ENCODE measurements around the gene PPP1R15B. TPM values are rescaled to one million over a fixed set of nuclear protein-coding genes. Genes with fewer than 3 reads are reported as not detected.

PPP1R15B gene
- polyA plus RNA-seq, 1 experiment, result 24.6 TPM

GRCh38 chr1:204396015-204396583, 15.5 kb downstream of the PPP1R15B start:
- TF ChIP-seq CTCF (IDR thresholded peaks at IDR 0.05; ENCODE audit: insufficient read depth, low read depth, low read length), result no peak
- DNase-seq (ENCODE audit: low read depth), result no peak
- Histone ChIP-seq H3K36me3 (ENCODE audit: control insufficient read depth, insufficient read depth, low read length) (no peaks in the 10 kb centered on the region; the same call in 1 of the 2 replicates), H3K4me3 (ENCODE audit: low read depth, low read length) (no peak overlapping the region), H3K27me3 (ENCODE audit: control insufficient read depth, insufficient read depth, low read length) (no peaks in the 10 kb centered on the region)
- POLR2A ChIA-PET, result interaction anchor here (0.6 kb wide), 1 partner anchor 11 kb away, joined by 8 read pairs; no protein-coding TSS in a partner anchor
- CTCF ChIA-PET, result interaction anchor here (1.0 to 7.2 kb wide), 4 partner anchors 13 to 234 kb away, joined by 3 to 59 read pairs (median 8); no protein-coding TSS in a partner anchor

DNA sequence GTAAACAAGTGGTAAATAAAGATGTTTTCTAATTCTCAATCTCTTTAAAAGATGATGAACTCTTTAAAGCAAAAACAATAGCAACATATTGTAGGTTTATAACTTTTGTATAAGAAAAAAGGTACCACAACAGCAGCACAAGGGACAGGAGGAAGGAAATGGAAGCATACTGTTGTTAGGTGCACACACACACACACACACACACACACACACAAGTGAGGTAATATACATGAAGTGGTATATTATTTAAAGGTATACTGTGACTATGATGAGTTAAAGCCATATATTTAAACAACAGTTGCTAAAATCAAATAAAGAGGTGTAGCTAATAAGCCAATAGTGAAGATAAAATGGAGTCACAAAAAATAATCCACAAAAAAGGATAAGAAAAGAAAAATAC, 20.0 kb downstream of the PPP1R15B start:
- no peak for TF ChIP-seq CTCF (IDR thresholded peaks at IDR 0.05; ENCODE audit: insufficient read depth, low read depth, low read length)
- no peak for DNase-seq (ENCODE audit: low read depth)
- CTCF ChIA-PET, result interaction anchor here (0.6 to 1.3 kb wide), 2 partner anchors 74 to 520 kb away, joined by 3 to 4 read pairs; no protein-coding TSS in a partner anchor

GRCh38 chr1:204390751-204391466, 20.7 kb downstream of the PPP1R15B start:
- DNase-seq (ENCODE audit: low read depth), result no peak
- no peak for TF ChIP-seq CTCF (IDR thresholded peaks at IDR 0.05; ENCODE audit: insufficient read depth, low read depth, low read length)
- ChIA-PET CTCF (interaction anchor here (0.6 to 6.3 kb wide), 3 partner anchors 8 to 519 kb away, joined by 3 to 68 read pairs (median 4); no protein-coding TSS in a partner anchor), POLR2A (no interaction called here)
- Histone ChIP-seq H3K36me3 (ENCODE audit: control insufficient read depth, insufficient read depth, low read length) (no peaks in the 10 kb centered on the region), H3K27me3 (ENCODE audit: control insufficient read depth, insufficient read depth, low read length) (no peaks in the 10 kb centered on the region), H3K4me3 (ENCODE audit: low read depth, low read length) (no peak overlapping the region)

More for the DNA sequence above, 20.0 kb downstream of the PPP1R15B start:
- H3K4me3 ChIP-seq (ENCODE audit: low read depth, low read length), result no peak overlapping the region
- no peaks in the 10 kb centered on the region for H3K36me3 ChIP-seq (ENCODE audit: control insufficient read depth, insufficient read depth, low read length)
- H3K27me3 ChIP-seq (ENCODE audit: control insufficient read depth, insufficient read depth, low read length), result no peaks in the 10 kb centered on the region
- POLR2A ChIA-PET, result no interaction called here

DNA sequence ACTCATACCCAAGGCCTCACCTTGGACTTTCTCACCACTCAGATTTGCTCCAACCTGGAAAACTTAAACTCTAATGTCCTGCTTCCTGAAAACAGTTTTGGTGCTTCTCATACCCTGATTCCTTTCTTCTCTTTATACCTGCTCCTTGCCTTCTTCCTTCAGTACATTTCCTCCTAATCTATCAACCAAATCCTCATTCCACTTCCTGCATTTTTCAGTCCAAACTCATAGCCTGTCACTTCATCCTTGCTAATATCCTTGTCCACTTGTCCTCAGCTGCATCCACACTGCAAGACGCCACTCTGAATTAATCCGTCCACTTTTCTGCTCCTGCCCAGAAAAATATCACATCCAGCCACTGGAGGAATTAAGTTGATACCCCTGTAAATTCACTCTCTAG, 25.9 kb downstream of the PPP1R15B start:
- Histone ChIP-seq H3K4me3 (ENCODE audit: low read depth, low read length) (no peak overlapping the region), H3K36me3 (ENCODE audit: control insufficient read depth, insufficient read depth, low read length) (no peaks in the 10 kb centered on the region), H3K27me3 (ENCODE audit: control insufficient read depth, insufficient read depth, low read length) (peaks cover 2% of the 10 kb centered on the region)
- ChIA-PET CTCF (interaction anchor here (0.9 to 6.3 kb wide), 4 partner anchors 13 to 127 kb away, joined by 3 to 68 read pairs (median 4); no protein-coding TSS in a partner anchor), POLR2A (no interaction called here)
- no peak for DNase-seq (ENCODE audit: low read depth)
- no peak for TF ChIP-seq CTCF (IDR thresholded peaks at IDR 0.05; ENCODE audit: insufficient read depth, low read depth, low read length)

DNA sequence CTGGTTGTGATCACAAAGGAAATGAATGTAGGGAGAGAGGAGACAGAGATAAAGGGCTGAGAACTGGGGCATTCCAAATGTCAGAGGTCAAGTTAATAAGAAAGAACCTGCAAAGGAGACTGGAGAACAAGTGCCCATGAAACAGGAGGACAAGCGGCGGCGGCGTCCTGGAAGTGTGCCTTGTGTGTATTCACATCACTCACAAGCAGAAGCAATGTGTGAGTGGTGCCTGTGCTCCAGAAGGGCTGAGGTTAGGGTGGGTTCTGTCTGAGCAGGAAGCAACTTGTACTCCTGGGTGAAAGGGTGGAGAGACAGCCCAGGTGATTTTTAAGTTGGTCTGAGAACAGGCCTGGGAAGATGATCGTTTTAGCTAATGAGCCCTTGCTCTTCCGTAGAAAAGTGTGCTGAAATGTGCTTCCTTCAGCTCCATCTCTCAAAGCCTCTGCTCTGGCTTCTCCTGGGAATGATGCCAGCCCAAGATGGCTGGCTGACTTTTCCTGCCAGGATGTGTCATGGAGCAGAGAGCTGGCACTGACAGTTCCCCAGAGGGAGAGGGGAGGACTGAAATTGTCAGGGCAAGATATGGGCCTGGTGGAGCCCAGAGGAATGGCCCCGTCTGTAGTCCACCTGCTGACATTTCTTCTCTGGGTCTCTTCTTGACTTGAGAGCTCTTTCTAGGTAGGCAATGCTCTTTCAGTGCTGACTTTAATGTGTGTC, 26.8 kb downstream of the PPP1R15B start:
- TF ChIP-seq CTCF (IDR thresholded peaks at IDR 0.05; ENCODE audit: insufficient read depth, low read depth, low read length), result no peak
- Histone ChIP-seq H3K4me3 (ENCODE audit: low read depth, low read length) (no peak overlapping the region), H3K36me3 (ENCODE audit: control insufficient read depth, insufficient read depth, low read length) (no peaks in the 10 kb centered on the region), H3K27me3 (ENCODE audit: control insufficient read depth, insufficient read depth, low read length) (peaks cover 2% of the 10 kb centered on the region)
- POLR2A ChIA-PET, result interaction anchor here (0.6 kb wide), 1 partner anchor 12 kb away, joined by 8 read pairs; no protein-coding TSS in a partner anchor
- no peak for DNase-seq (ENCODE audit: low read depth)
- CTCF ChIA-PET, result interaction anchor here (0.6 to 6.3 kb wide), 4 partner anchors 14 to 126 kb away, joined by 3 to 68 read pairs (median 4); no protein-coding TSS in a partner anchor
